AG04450 (cell line): ENCODE measurements around the gene MALRD1. TPM values are rescaled to one million over a fixed set of nuclear protein-coding genes. Genes with fewer than 3 reads are reported as not detected.

Source experiments
- CTCF ChIA-PET: fragments of 300-600, 350-600 bp; formaldehyde crosslinking; extraction: SDS; loops from one replicate; lab custom pipeline; 2022; ENCODE audit warnings: antibody characterized with exemption, inconsistent platforms; lab: Charles Lee
- POLR2A ChIA-PET: fragments of 350-600 bp; formaldehyde crosslinking; extraction: SDS; loops from one replicate; lab custom pipeline; 2021; ENCODE audit warnings: antibody characterized with exemption, inconsistent platforms; lab: Yijun Ruan, JAX
- DNase-seq: peaks from one replicate; pipeline ENCODE4 v3.0.0-alpha.2; 2011; ENCODE audit warnings: low read depth, low spot score
- H3K27ac ChIP-seq: one replicate; pipeline ENCODE4 v1.5.1; 2012; ENCODE audit warnings: low read depth, low read length, control low read depth
- H3K27me3 ChIP-seq: one replicate; pipeline ENCODE4 v1.6.0; 2012; ENCODE audit warnings: low read length; ENCODE audit not compliant: control insufficient read depth, insufficient read depth
- H3K4me3 ChIP-seq: 2 replicates; pipeline ENCODE4 v1.5.1; 2011; ENCODE audit warnings: mild to moderate bottlenecking, low read depth, low read length, control low read depth
- H3K9me3 ChIP-seq: 2 replicates; pipeline ENCODE4 v1.5.1; 2012; ENCODE audit warnings: low read length; ENCODE audit not compliant: control insufficient read depth, insufficient read depth
- polyA plus RNA-seq: library from polyadenylated mRNA; depleted of rRNA; stranded (reverse); fragments of >200 nt; gene quantifications from 2 replicates; pipeline ENCODE4 v1.2.3, GENCODE V29; 2011
- TF ChIP-seq, protein P1 (sequence below): IDR thresholded peaks from 2 replicates; pipeline ENCODE4 v1.5.1; 2011; ENCODE audit warnings: low read depth, low read length, control low read depth, inconsistent platforms

The MALRD1 gene
- polyA plus RNA-seq, 1 experiment = 2.4 TPM

GRCh38 chr10:19652750-19653149 is 604.1 kb downstream of the MALRD1 start:
- TF ChIP-seq, protein P1, sequence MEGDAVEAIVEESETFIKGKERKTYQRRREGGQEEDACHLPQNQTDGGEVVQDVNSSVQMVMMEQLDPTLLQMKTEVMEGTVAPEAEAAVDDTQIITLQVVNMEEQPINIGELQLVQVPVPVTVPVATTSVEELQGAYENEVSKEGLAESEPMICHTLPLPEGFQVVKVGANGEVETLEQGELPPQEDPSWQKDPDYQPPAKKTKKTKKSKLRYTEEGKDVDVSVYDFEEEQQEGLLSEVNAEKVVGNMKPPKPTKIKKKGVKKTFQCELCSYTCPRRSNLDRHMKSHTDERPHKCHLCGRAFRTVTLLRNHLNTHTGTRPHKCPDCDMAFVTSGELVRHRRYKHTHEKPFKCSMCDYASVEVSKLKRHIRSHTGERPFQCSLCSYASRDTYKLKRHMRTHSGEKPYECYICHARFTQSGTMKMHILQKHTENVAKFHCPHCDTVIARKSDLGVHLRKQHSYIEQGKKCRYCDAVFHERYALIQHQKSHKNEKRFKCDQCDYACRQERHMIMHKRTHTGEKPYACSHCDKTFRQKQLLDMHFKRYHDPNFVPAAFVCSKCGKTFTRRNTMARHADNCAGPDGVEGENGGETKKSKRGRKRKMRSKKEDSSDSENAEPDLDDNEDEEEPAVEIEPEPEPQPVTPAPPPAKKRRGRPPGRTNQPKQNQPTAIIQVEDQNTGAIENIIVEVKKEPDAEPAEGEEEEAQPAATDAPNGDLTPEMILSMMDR = no peak
- POLR2A ChIA-PET = no interaction called here
- CTCF ChIA-PET = no interaction called here
- 0 out of 2 replicates have a peak, but pooled peaks cover 4% of the 10 kb centered on the region for H3K9me3 ChIP-seq
- no peak overlapping the region for H3K4me3 ChIP-seq
- DNase-seq = no peak
- H3K27ac ChIP-seq = no peak overlapping the region
- H3K27me3 ChIP-seq = no peaks in the 10 kb centered on the region

DNA sequence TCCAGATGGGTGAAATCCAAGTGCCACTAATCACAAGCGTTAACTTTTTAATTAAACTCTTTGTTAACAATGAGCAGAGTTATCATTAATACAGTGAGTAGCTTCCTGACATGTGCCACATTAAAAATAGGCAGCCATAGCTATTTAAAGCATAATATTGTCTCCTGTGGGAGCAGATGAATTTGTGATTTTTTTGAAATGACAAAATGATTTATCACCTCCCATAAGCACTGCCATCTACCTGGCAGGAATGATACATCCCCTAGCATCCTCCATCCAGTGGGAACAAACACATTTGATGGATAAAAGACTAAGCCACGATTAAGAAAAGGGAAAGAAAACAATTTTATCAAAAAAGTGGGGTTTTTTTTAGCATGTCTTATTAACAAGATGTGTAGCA is 605.3 kb downstream of the MALRD1 start:
- TF ChIP-seq, protein P1 = no peak
- peak overlapping the region; percentile 55 for H3K27ac ChIP-seq

GRCh38 chr10:19654576-19654975 is 606.0 kb downstream of the MALRD1 start:
- TF ChIP-seq, protein P1 = no peak
- ChIA-PET CTCF (interaction anchor here (0.8 to 1.4 kb wide), 4 partner anchors 16 to 242 kb away, joined by 3 to 4 read pairs (median 4); no protein-coding TSS in a partner anchor), POLR2A (interaction anchor here (0.8 to 1.2 kb wide), 3 partner anchors 15 to 996 kb away, joined by 3 to 13 read pairs (median 6); no protein-coding TSS in a partner anchor)
- peak; percentile 65 for DNase-seq
- Histone ChIP-seq H3K9me3 (0 out of 2 replicates have a peak, but pooled peaks cover 4% of the 10 kb centered on the region), H3K27me3 (no peaks in the 10 kb centered on the region), H3K27ac (no peak overlapping the region), H3K4me3 (0 out of 2 replicates have a peak overlapping the region, but pooled peaks have one; percentile 14)

More for the DNA sequence above, 605.3 kb downstream of the MALRD1 start:
- CTCF ChIA-PET = interaction anchor here (0.8 to 1.4 kb wide), 4 partner anchors 15 to 242 kb away, joined by 3 to 4 read pairs (median 4); no protein-coding TSS in a partner anchor
- no peak for DNase-seq
- POLR2A ChIA-PET = interaction anchor here (1.2 kb wide), 1 partner anchor 15 kb away, joined by 13 read pairs; no protein-coding TSS in a partner anchor
- Histone ChIP-seq H3K9me3 (0 out of 2 replicates have a peak, but pooled peaks cover 4% of the 10 kb centered on the region), H3K4me3 (no peak overlapping the region), H3K27me3 (no peaks in the 10 kb centered on the region)

DNA sequence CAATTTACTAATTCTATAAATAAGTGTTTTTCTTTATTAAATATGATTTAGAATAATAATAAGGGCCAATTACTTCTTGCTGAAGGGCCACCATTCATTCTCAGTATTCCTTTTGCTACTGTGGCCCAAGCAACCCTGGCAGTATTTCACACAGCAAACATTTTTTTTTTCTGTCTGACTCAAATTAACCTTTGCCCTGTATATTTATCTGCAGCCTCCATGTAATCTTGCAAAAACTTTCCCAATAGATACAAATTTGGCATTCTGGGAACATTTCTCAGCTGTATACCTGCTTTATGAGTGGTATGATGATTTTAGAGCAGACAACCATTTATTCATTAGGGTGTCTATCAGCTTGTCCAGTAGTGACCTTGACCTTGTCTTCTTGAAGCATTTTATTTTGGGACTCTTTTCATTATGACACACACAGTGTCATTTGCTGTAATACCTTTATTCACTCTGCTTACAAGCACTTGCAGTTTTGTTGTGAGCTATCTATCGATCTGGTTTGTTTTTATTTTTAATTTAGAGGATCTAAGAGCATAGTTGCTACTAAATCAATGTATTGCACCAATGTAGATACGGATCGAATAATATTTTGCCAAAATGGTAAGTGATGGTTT is 607.9 kb downstream of the MALRD1 start:
- Histone ChIP-seq H3K4me3 (no peak overlapping the region), H3K27me3 (no peaks in the 10 kb centered on the region), H3K9me3 (0 out of 2 replicates have a peak, but pooled peaks cover 4% of the 10 kb centered on the region), H3K27ac (no peak overlapping the region)
- CTCF ChIA-PET = interaction anchor here (0.9 kb wide), 1 partner anchor 67 kb away, joined by 3 read pairs; no protein-coding TSS in a partner anchor
- TF ChIP-seq, protein P1 = no peak
- DNase-seq = no peak
- POLR2A ChIA-PET = no interaction called here

- TF ChIP-seq, protein P1 = no peak
- Histone ChIP-seq H3K27ac (no peak overlapping the region), H3K27me3 (no peaks in the 10 kb centered on the region), H3K4me3 (no peak overlapping the region), H3K9me3 (no peaks in the 10 kb centered on the region)
- POLR2A ChIA-PET = no interaction called here
- CTCF ChIA-PET = interaction anchor here (1.3 kb wide), 1 partner anchor 25 kb away, joined by 3 read pairs; no protein-coding TSS in a partner anchor
- no peak for DNase-seq
These were observed 609.5 kb downstream of the MALRD1 start for GRCh38 chr10:19658131-19658530.
